ENCODE data around the gene SMIM10L1.

Gene SMIM10L1

GRCh38 chr12:11136075-11136474, 34.9 kb upstream of the SMIM10L1 start:
- no peak for TF ChIP-seq CTCF (IDR thresholded peaks at IDR 0.05; ENCODE audit: borderline replicate concordance, control extremely low read depth, extremely low read depth, insufficient read depth, missing control alignments)
- DNase-seq (ENCODE audit: low spot score): no peak
- in situ Hi-C loops (cut with MboI; ENCODE audit: low sequenced_read_pairs, unreplicated experiment): no loop called here

- TF ChIP-seq CTCF (IDR thresholded peaks at IDR 0.05; ENCODE audit: borderline replicate concordance, control extremely low read depth, extremely low read depth, insufficient read depth, missing control alignments): no peak
- in situ Hi-C loops (cut with MboI; ENCODE audit: low sequenced_read_pairs, unreplicated experiment): no loop called here
- no peak for DNase-seq (ENCODE audit: low spot score)
Measured at GRCh38 chr12:11143352-11143751, 27.6 kb upstream of the SMIM10L1 start.

GRCh38 chr12:11144297-11144696, 26.7 kb upstream of the SMIM10L1 start:
- in situ Hi-C loops (cut with MboI; ENCODE audit: low sequenced_read_pairs, unreplicated experiment): no loop called here
- DNase-seq (ENCODE audit: low spot score): no peak
- no peak for TF ChIP-seq CTCF (IDR thresholded peaks at IDR 0.05; ENCODE audit: borderline replicate concordance, control extremely low read depth, extremely low read depth, insufficient read depth, missing control alignments)

- in situ Hi-C loops (cut with MboI; ENCODE audit: low sequenced_read_pairs, unreplicated experiment): no loop called here
- TF ChIP-seq CTCF (IDR thresholded peaks at IDR 0.05; ENCODE audit: borderline replicate concordance, control extremely low read depth, extremely low read depth, insufficient read depth, missing control alignments): no peak
- no peak for DNase-seq (ENCODE audit: low spot score)
Measured at GRCh38 chr12:11147420-11147819, 23.6 kb upstream of the SMIM10L1 start.

- in situ Hi-C loops (cut with MboI; ENCODE audit: low sequenced_read_pairs, unreplicated experiment): no loop called here
- no peak for DNase-seq (ENCODE audit: low spot score)
- TF ChIP-seq CTCF (IDR thresholded peaks at IDR 0.05; ENCODE audit: borderline replicate concordance, control extremely low read depth, extremely low read depth, insufficient read depth, missing control alignments): no peak
Measured at GRCh38 chr12:11150832-11151231, 20.2 kb upstream of the SMIM10L1 start.

- DNase-seq (ENCODE audit: low spot score): no peak
- no peak for TF ChIP-seq CTCF (IDR thresholded peaks at IDR 0.05; ENCODE audit: borderline replicate concordance, control extremely low read depth, extremely low read depth, insufficient read depth, missing control alignments)
- in situ Hi-C loops (cut with MboI; ENCODE audit: low sequenced_read_pairs, unreplicated experiment): no loop called here
Measured at GRCh38 chr12:11152725-11153124, 18.3 kb upstream of the SMIM10L1 start.

GRCh38 chr12:11154400-11154925, 16.5 kb upstream of the SMIM10L1 start:
- DNase-seq (ENCODE audit: low spot score): no peak
- in situ Hi-C loops (cut with MboI; ENCODE audit: low sequenced_read_pairs, unreplicated experiment): no loop called here
- no peak for TF ChIP-seq CTCF (IDR thresholded peaks at IDR 0.05; ENCODE audit: borderline replicate concordance, control extremely low read depth, extremely low read depth, insufficient read depth, missing control alignments)
